ENCODE data around the gene CARD10. TPM values are rescaled to one million over a fixed set of nuclear protein-coding genes. Genes with fewer than 3 reads are reported as not detected.

Gene CARD10
- total RNA-seq, 6 experiments from 2014 or later: 9.0 to 27.8 (median 14.2) TPM

- Histone ChIP-seq H3K9me3 (no peaks in the 10 kb centered on the region), H3K4me1 (peaks cover 0 to 4% (median 0%) of the 10 kb centered on the region in 4 donors), H3K27ac (peak overlapping the region in 2 of 3 donors; percentile 19 to 62), H3K4me3 (peak overlapping the region; percentile 54 to 77 (median 72)), H3K27me3 (no peaks in the 10 kb centered on the region), H3K36me3 (peaks cover 0 to 5% (median 0%) of the 10 kb centered on the region in 4 donors)
- intact Hi-C loops (cut with DNase I): no loop called here
- peak in 2 of 3 donors; percentile 59 to 69 for DNase-seq
- 6% methylated on average over 16 of the region's 63 CpGs for WGBS (ENCODE audit: insufficient coverage, low coverage, low lambda C conversion rate, missing lambda C conversion rate)
- TF ChIP-seq POLR2A (IDR thresholded peaks at IDR 0.05) (no peak), CTCF (IDR thresholded peaks at IDR 0.05) (no peak)
- ATAC-seq: peak; percentile 51 to 64 (median 58)
Observed at GRCh38 chr22:37518509-37519267, 527 bp downstream of the CARD10 start.

- WGBS (ENCODE audit: insufficient coverage, low coverage, low lambda C conversion rate, missing lambda C conversion rate): 88% methylated on average over 6 of the region's 15 CpGs
- ATAC-seq: no peak
- peak in 1 of 3 donors; percentile 30 for DNase-seq
- Histone ChIP-seq H3K36me3 (peaks cover 0 to 5% (median 0%) of the 10 kb centered on the region in 4 donors), H3K4me1 (peaks cover 0 to 5% (median 0%) of the 10 kb centered on the region in 4 donors), H3K4me3 (peak overlapping the region; percentile 54 to 77 (median 72)), H3K9me3 (no peaks in the 10 kb centered on the region), H3K27me3 (no peaks in the 10 kb centered on the region), H3K27ac (no peak overlapping the region)
- TF ChIP-seq CTCF (IDR thresholded peaks at IDR 0.05) (no peak), POLR2A (IDR thresholded peaks at IDR 0.05) (no peak)
- intact Hi-C loops (cut with DNase I): no loop called here
Observed at GRCh38 chr22:37517826-37518450, 1.3 kb downstream of the CARD10 start.

- intact Hi-C loops (cut with DNase I): no loop called here
- peaks cover 0 to 5% (median 0%) of the 10 kb centered on the region in 4 donors for H3K36me3 ChIP-seq
- TF ChIP-seq CTCF (IDR thresholded peaks at IDR 0.05) (no peak), POLR2A (IDR thresholded peaks at IDR 0.05) (no peak)
- ATAC-seq (no peak), DNase-seq (no peak)
- H3K4me1 ChIP-seq: peaks cover 0 to 9% (median 0%) of the 10 kb centered on the region in 4 donors
- 93% methylated on average over 1 of the region's 1 CpG for WGBS (ENCODE audit: insufficient coverage, low coverage, low lambda C conversion rate, missing lambda C conversion rate)
- no peak overlapping the region for H3K27ac ChIP-seq
- no peaks in the 10 kb centered on the region for H3K27me3 ChIP-seq
- no peak overlapping the region for H3K4me3 ChIP-seq
- H3K9me3 ChIP-seq: no peaks in the 10 kb centered on the region
Observed at GRCh38 chr22:37516456-37516855, 2.8 kb downstream of the CARD10 start.

- Histone ChIP-seq H3K4me3 (no peak overlapping the region), H3K9me3 (no peaks in the 10 kb centered on the region), H3K27me3 (no peaks in the 10 kb centered on the region), H3K4me1 (peaks cover 0 to 9% (median 0%) of the 10 kb centered on the region in 4 donors), H3K27ac (no peak overlapping the region), H3K36me3 (peaks cover 0 to 5% (median 0%) of the 10 kb centered on the region in 4 donors)
- no peak for TF ChIP-seq POLR2A (IDR thresholded peaks at IDR 0.05)
- TF ChIP-seq CTCF (IDR thresholded peaks at IDR 0.05): no peak
- 84% methylated on average over 15 of the region's 23 CpGs for WGBS (ENCODE audit: insufficient coverage, low coverage, low lambda C conversion rate, missing lambda C conversion rate)
- intact Hi-C loops (cut with DNase I): no loop called here
- no peak for ATAC-seq
- DNase-seq: peak in 2 of 3 donors; percentile 21 to 51
Observed at GRCh38 chr22:37515901-37516300, 3.3 kb downstream of the CARD10 start.
